HG03045 (cell line): Measurements from ENCODE around the gene GOLGA6L7.
"Not testable (repeated sequence)": the region's sequence is repeated elsewhere in the genome, so short reads cannot be mapped to it uniquely, and the experiment has no call there.

Source experiments
- ATAC-seq: cut with Tn5 transposase; IDR thresholded peaks from one replicate; pipeline ENCODE4 v1.9.1; 2021; ENCODE audit warnings: mild to moderate bottlenecking, moderate library complexity; ENCODE audit not compliant: unreplicated experiment

GOLGA6L7 gene

GRCh38 chr15:28848521-28848920 is at the start of gene GOLGA6L7:
Gene GOLGA6L7, minus strand, starts transcription at chr15:28848644. Its CDS starts 95 bp downstream, at chr15:28848549.
- not testable (repeated sequence) for ATAC-seq

- ATAC-seq, result no peak
Observed at GRCh38 chr15:28897861-28898585, 49.6 kb upstream of the GOLGA6L7 start.

- ATAC-seq, result no peak
Observed at GRCh38 chr15:28896951-28897350, 48.5 kb upstream of the GOLGA6L7 start.

- ATAC-seq, result no peak
Observed at GRCh38 chr15:28895566-28895965, 47.1 kb upstream of the GOLGA6L7 start.

- ATAC-seq, result no peak
Observed at GRCh38 chr15:28895146-28895545, 46.7 kb upstream of the GOLGA6L7 start.

GRCh38 chr15:28894631-28895030 is 46.2 kb upstream of the GOLGA6L7 start:
- ATAC-seq, result no peak

- ATAC-seq, result no peak
Observed at GRCh38 chr15:28892789-28893610, 44.6 kb upstream of the GOLGA6L7 start.

GRCh38 chr15:28891588-28891987 is 43.1 kb upstream of the GOLGA6L7 start:
- no peak for ATAC-seq

GRCh38 chr15:28890711-28891495 is 42.5 kb upstream of the GOLGA6L7 start:
- ATAC-seq, result no peak

GRCh38 chr15:28890291-28890690 is 41.8 kb upstream of the GOLGA6L7 start:
- ATAC-seq, result not testable (repeated sequence)

GRCh38 chr15:28889871-28890270 is 41.4 kb upstream of the GOLGA6L7 start:
- ATAC-seq, result not testable (repeated sequence)

GRCh38 chr15:28889346-28889745 is 40.9 kb upstream of the GOLGA6L7 start:
- no peak for ATAC-seq

- ATAC-seq, result no peak
Observed at GRCh38 chr15:28888900-28889299, 40.5 kb upstream of the GOLGA6L7 start.

GRCh38 chr15:28888302-28888894 is 40.0 kb upstream of the GOLGA6L7 start:
- ATAC-seq, result no peak

- no peak for ATAC-seq
Observed at GRCh38 chr15:28887339-28888174, 39.1 kb upstream of the GOLGA6L7 start.

- ATAC-seq, result no peak
Observed at GRCh38 chr15:28886431-28887338, 38.2 kb upstream of the GOLGA6L7 start.

- ATAC-seq, result no peak
Observed at GRCh38 chr15:28885630-28886430, 37.4 kb upstream of the GOLGA6L7 start, which contains the start of gene APBA2. Gene APBA2, plus strand, starts transcription at chr15:28885974. Its CDS starts 167,911 bp downstream, at chr15:29053885.

GRCh38 chr15:28885128-28885629 is 36.7 kb upstream of the GOLGA6L7 start:
- no peak for ATAC-seq
